Umbilical cord (tissue), 2 donors: ENCODE measurements around the gene DGKQ. TPM values are rescaled to one million over a fixed set of nuclear protein-coding genes. Genes with fewer than 3 reads are reported as not detected.
"Not testable (repeated sequence)": the region's sequence is repeated elsewhere in the genome, so short reads cannot be mapped to it uniquely, and the experiment has no call there.

Experiments used
- DNase-seq: peaks from one replicate; pipeline ENCODE4 v3.0.0-alpha.2; 2015; ENCODE audit warnings: low spot score
- total RNA-seq: library from RNA; depleted of rRNA; stranded (reverse); fragments of >200 nt; gene quantifications from one replicate; pipeline ENCODE4 v1.2.3, GENCODE V29; 2014; ENCODE audit warnings: low replicate concordance; ENCODE audit not compliant: insufficient read depth

The DGKQ gene
- total RNA-seq, 1 donor from 2014 or later, result 5.3 TPM

- DNase-seq, result no peak
These were observed 47.4 kb downstream of the DGKQ start for GRCh38 chr4:925771-926500.

- DNase-seq, result no peak
These were observed 48.2 kb downstream of the DGKQ start for GRCh38 chr4:925171-925570.

GRCh38 chr4:924107-925096, 49.0 kb downstream of the DGKQ start:
- no peak for DNase-seq

- DNase-seq, result no peak
These were observed 51.5 kb downstream of the DGKQ start for GRCh38 chr4:921830-922331.

GRCh38 chr4:919004-919680, 54.2 kb downstream of the DGKQ start:
- DNase-seq, result not testable (repeated sequence)

- DNase-seq, result not testable (repeated sequence)
These were observed 54.8 kb downstream of the DGKQ start for GRCh38 chr4:918591-918990.

- no peak for DNase-seq
These were observed 55.4 kb downstream of the DGKQ start for GRCh38 chr4:917992-918391.

GRCh38 chr4:917466-917865, 55.9 kb downstream of the DGKQ start:
- no peak for DNase-seq

GRCh38 chr4:915595-915994, 57.8 kb downstream of the DGKQ start:
- peak; percentile 14 for DNase-seq

GRCh38 chr4:915041-915474, 58.3 kb downstream of the DGKQ start:
- DNase-seq, result no peak

GRCh38 chr4:914531-914930, 58.8 kb downstream of the DGKQ start:
- no peak for DNase-seq

- DNase-seq, result no peak
These were observed 60.1 kb downstream of the DGKQ start for GRCh38 chr4:913280-913618.

GRCh38 chr4:912548-913279, 60.7 kb downstream of the DGKQ start:
- DNase-seq, result no peak

- no peak for DNase-seq
These were observed 61.4 kb downstream of the DGKQ start for GRCh38 chr4:911871-912490.

GRCh38 chr4:911221-911751, 62.1 kb downstream of the DGKQ start:
- DNase-seq, result no peak

- DNase-seq, result no peak
These were observed 62.8 kb downstream of the DGKQ start for GRCh38 chr4:910366-911091.

GRCh38 chr4:909821-910220, 63.5 kb downstream of the DGKQ start:
- no peak for DNase-seq

GRCh38 chr4:909131-909571, 64.2 kb downstream of the DGKQ start:
- no peak for DNase-seq
